Activated CD4-positive, alpha-beta T cell treated with anti-CD3 and anti-CD28 coated beads, Interleukin-2, amount 50 U/mL, for 24 hours (primary cell): Measurements from ENCODE around the gene MTRF1L.
"Not testable (repeated sequence)": the region's sequence is repeated elsewhere in the genome, so short reads cannot be mapped to it uniquely, and the experiment has no call there.

Experiments
- DNase-seq, 2 donors: peaks; one replicate each; pipeline ENCODE4 v3.0.0-alpha.2; 2020; ENCODE audit warnings: low read depth in 1 of 2, low spot score in 1 of 2

The MTRF1L gene

GRCh38 chr6:153012856-153013255 is 10.3 kb upstream of the MTRF1L start:
- DNase-seq, result no peak

- DNase-seq, result no peak
These were observed 819 bp upstream of the MTRF1L start for GRCh38 chr6:153003366-153003690.

- no peak for DNase-seq
These were observed 519 bp downstream of the MTRF1L start for GRCh38 chr6:153001767-153002612.

- not testable (repeated sequence) for DNase-seq
These were observed 1.7 kb downstream of the MTRF1L start for GRCh38 chr6:153000790-153001189.

- no peak for DNase-seq
These were observed 2.3 kb downstream of the MTRF1L start for GRCh38 chr6:153000243-153000642.

GRCh38 chr6:152999538-152999937 is 3.0 kb downstream of the MTRF1L start:
- not testable (repeated sequence) for DNase-seq

GRCh38 chr6:152993847-152994246 is 8.7 kb downstream of the MTRF1L start:
- DNase-seq, result no peak

GRCh38 chr6:152993431-152993830 is 9.1 kb downstream of the MTRF1L start:
- DNase-seq, result no peak

- DNase-seq, result no peak
These were observed 15.5 kb downstream of the MTRF1L start for GRCh38 chr6:152986978-152987377.

- DNase-seq, result not testable (repeated sequence)
These were observed 17.2 kb downstream of the MTRF1L start for GRCh38 chr6:152985300-152985699.

- DNase-seq, result no peak
These were observed 18.0 kb downstream of the MTRF1L start for GRCh38 chr6:152984513-152984872.

GRCh38 chr6:152983637-152984512 is 18.6 kb downstream of the MTRF1L start:
- peak; percentile 52 to 93 for DNase-seq

- peak; percentile 93 to 95 for DNase-seq
These were observed 19.4 kb downstream of the MTRF1L start, which contains the start of gene FBXO5 for GRCh38 chr6:152982904-152983636. FBXO5 (minus strand) TSS chr6:152983041; CDS start chr6:152982959, 82 bp downstream.

- no peak for DNase-seq
These were observed 20.3 kb downstream of the MTRF1L start for GRCh38 chr6:152981989-152982903.

GRCh38 chr6:152981219-152981618 is 21.3 kb downstream of the MTRF1L start:
- DNase-seq, result no peak

GRCh38 chr6:152980656-152981055 is 21.9 kb downstream of the MTRF1L start:
- DNase-seq, result no peak

GRCh38 chr6:152979116-152979515 is 23.4 kb downstream of the MTRF1L start:
- DNase-seq, result no peak

- no peak for DNase-seq
These were observed 24.5 kb downstream of the MTRF1L start for GRCh38 chr6:152978058-152978457.

- DNase-seq, result no peak
These were observed 25.0 kb downstream of the MTRF1L start for GRCh38 chr6:152977556-152977955.

GRCh38 chr6:152976749-152977148 is 25.8 kb downstream of the MTRF1L start:
- no peak for DNase-seq
